ENCODE measurements around the gene GPR107.

GRCh38 chr9:130114741-130115140, 61.0 kb downstream of the GPR107 start:
- TF ChIP-seq CTCF (IDR thresholded peaks at IDR 0.05) (no peak), EP300 (IDR thresholded peaks at IDR 0.05) (no peak), POLR2AphosphoS5 (IDR thresholded peaks at IDR 0.05) (no peak), POLR2A (IDR thresholded peaks at IDR 0.05; ENCODE audit: low read depth) (no peak)

All from esophagus muscularis mucosa (tissue), 4 donors.